HG03060 (cell line): ENCODE data around the gene CHAT.
"Not testable (repeated sequence)": the region's sequence is repeated elsewhere in the genome, so short reads cannot be mapped to it uniquely, and the experiment has no call there.

Source experiments
- ATAC-seq: cut with Tn5 transposase; IDR thresholded peaks from one replicate; pipeline ENCODE4 v1.9.1; 2021; ENCODE audit warnings: low read depth, moderate number of reproducible peaks; ENCODE audit not compliant: unreplicated experiment

CHAT gene

DNA sequence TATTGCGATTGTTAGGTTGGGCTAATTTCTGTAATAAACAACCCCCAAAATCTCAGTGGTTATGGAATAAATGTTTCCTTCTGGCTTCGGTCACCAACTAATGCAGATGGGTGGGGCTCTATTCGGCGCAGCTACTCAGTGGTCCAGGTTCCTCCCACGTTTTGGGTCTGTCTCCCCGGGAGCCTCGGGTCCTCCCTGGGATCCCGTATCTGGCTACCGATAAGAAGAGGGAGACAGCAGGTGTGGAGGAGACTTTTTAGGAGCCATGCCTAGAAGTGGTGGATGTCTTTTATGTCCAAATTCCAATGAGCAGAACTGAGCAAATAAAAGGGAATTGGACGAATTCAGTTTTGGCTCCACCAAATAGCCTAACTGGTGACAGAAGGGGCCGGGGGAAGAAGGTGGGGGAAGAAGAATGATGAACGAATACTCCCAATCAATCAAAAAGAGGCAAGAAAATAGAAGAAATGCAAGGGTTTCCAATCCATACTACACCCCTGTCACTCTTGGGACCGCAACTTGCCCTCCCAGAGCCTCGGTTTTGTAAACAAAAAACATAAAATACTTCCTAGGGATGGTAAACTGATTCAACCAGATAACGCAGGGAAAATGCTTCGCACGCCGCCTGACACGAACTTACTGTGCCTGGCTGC lies 65.1 kb downstream of the CHAT start:
- ATAC-seq = no peak

- no peak for ATAC-seq
These were observed 65.7 kb downstream of the CHAT start, which contains the start of gene C10orf53 for GRCh38 chr10:49679480-49679893. TSS of gene C10orf53 (plus strand) at chr10:49679651. CDS start at chr10:49679698, 47 bp downstream.

DNA sequence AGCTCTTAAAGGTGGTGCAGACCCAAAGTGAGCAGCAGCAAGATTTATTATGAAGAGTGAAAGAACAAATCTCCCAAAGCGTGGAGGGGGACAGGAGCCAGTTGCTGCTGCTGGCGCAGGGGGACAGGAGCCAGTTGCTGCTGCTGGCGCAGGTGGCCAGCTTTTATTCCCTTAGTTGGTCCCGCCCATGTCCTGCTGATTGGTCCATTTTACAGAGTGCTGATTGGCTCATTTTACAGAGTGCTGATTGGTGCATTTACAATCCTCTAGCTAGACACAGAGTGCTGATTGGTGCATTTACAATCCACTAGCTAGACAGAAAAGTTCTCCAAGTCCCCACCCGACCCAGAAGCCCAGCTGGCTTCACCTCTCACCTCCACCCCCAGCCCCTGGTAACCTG lies 68.6 kb downstream of the CHAT start:
- ATAC-seq = not testable (repeated sequence)

GRCh38 chr10:49682879-49683278 lies 69.0 kb downstream of the CHAT start:
- no peak for ATAC-seq

GRCh38 chr10:49686651-49687050 lies 72.8 kb downstream of the CHAT start:
- no peak for ATAC-seq

DNA sequence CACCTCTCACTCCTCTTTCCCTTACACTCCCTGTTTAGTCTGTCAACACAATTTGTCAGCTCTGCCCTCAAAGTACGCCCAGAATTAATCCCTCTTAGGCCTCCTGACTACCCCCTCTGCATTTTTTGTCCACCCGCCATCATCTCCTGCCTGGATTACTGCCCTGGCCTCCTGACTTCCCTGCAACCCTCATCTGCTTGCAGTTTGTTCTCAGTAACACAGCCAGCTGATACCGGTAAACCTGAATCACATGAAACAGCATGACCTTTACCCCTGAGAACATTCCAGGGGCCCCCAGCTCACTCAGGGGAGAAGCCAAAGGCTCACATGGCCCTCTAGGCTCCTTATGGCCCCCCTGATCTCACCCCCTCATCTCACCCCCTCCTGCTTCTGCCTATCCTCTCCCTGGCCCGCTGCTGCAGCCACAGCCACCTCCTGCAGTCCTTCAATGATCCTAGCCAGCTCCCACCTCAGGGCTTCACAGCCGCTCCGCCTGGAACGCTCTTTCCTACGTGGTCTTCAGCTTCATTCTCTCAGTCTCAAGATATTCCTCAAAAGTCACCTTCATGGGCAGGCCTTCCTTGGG lies 74.5 kb downstream of the CHAT start:
- no peak for ATAC-seq

GRCh38 chr10:49688920-49689319 lies 75.1 kb downstream of the CHAT start:
- ATAC-seq = no peak

- ATAC-seq = no peak
These were observed 76.2 kb downstream of the CHAT start for GRCh38 chr10:49689882-49690510.

- ATAC-seq = no peak
These were observed 77.0 kb downstream of the CHAT start for GRCh38 chr10:49690698-49691356.

GRCh38 chr10:49691588-49691987 lies 77.8 kb downstream of the CHAT start:
- no peak for ATAC-seq

- no peak for ATAC-seq
These were observed 80.6 kb downstream of the CHAT start for GRCh38 chr10:49694466-49694865.

GRCh38 chr10:49696311-49696710 lies 82.5 kb downstream of the CHAT start:
- no peak for ATAC-seq

GRCh38 chr10:49698679-49699078 lies 84.8 kb downstream of the CHAT start:
- no peak for ATAC-seq

GRCh38 chr10:49700211-49700610 lies 86.4 kb downstream of the CHAT start:
- ATAC-seq = no peak

DNA sequence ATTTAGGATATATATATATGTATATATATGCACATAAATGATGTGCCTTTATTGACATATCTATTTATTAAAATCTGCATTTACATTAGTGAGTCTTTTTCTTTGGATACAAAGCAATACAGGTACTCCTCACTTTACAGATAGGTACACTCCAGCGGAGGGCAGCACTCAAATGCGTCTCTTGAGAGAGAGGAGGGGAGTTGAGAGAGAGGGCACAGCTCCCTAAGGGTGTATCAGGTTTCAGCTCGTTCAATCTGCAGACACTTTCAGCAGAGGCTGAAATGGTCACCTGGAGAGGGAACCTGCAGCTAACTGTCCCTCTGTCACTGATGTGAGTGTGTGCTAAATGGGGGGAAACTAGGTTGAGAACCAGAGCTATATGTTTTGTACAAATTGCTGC lies 87.2 kb downstream of the CHAT start:
- no peak for ATAC-seq

- no peak for ATAC-seq
These were observed 93.7 kb downstream of the CHAT start for GRCh38 chr10:49707585-49707984.

- ATAC-seq = no peak
These were observed 96.1 kb downstream of the CHAT start for GRCh38 chr10:49709934-49710333.

DNA sequence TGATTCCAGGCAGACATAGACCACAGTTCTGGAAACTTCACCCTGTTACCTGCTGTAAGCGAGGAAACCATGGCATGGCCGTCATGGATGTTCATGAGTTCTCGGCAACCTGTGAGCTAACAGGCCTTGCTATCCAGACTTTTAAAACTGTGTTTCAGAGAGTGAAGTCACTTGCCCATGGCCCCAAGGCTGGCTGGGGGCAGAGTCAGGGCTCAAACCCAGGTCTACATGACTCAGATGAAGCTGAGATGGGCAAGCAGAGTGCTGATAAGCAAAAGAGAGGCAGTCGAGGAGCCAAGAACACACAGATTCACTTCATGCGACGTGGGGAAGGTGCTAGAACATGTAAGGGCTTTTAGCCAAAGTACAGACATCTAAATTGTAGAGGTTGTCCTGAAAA lies 97.1 kb downstream of the CHAT start:
- ATAC-seq = no peak

GRCh38 chr10:49711481-49711880 lies 97.6 kb downstream of the CHAT start:
- ATAC-seq = no peak

DNA sequence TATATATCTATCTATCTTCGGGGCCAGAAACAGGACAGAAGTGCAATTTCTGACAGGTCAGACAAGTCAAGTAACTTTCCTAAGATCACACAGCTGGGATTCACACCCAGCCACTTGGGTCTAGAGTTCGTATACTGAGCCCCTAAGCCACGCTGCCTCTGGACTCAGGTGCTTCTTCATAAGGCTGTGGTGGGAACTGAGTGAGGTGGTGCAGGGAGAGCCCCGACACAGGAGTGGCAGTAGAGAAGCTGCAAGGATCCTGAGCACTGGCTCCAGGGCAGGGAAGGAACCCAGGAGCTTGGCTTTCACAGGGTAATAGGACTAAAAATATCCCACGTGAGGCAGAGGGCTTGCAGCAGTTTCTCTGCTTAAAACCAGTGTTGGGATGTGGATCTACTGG lies 99.4 kb downstream of the CHAT start:
- no peak for ATAC-seq
